ENCODE results near the gene MPPED1.

- TF ChIP-seq YY1 (IDR thresholded peaks at IDR 0.05; ENCODE audit: low read depth) (no peak), ZBTB7A (IDR thresholded peaks at IDR 0.05; ENCODE audit: low read depth) (no peak), EGR1 (IDR thresholded peaks at IDR 0.05) (no peak)
Observed at GRCh38 chr22:43404673-43405385, 7.0 kb upstream of the MPPED1 start.
